COR-L47 (cell line): Measurements from ENCODE around the gene RCE1.

Experiments used
- DNase-seq: peaks from one replicate; lab custom pipeline; 2025; lab: John Stamatoyannopoulos, UW

The RCE1 gene

GRCh38 chr11:66857234-66857926 is 14.1 kb downstream of the RCE1 start:
- no peak for DNase-seq

GRCh38 chr11:66857927-66858185 is 14.6 kb downstream of the RCE1 start:
- DNase-seq: no peak

- DNase-seq: no peak
Observed at GRCh38 chr11:66858186-66858938, 15.1 kb downstream of the RCE1 start.

- DNase-seq: no peak
Observed at GRCh38 chr11:66858939-66859685, 15.9 kb downstream of the RCE1 start.

GRCh38 chr11:66859686-66860448 is 16.6 kb downstream of the RCE1 start:
- DNase-seq: no peak

GRCh38 chr11:66860449-66860831 is 17.2 kb downstream of the RCE1 start:
- DNase-seq: no peak

- DNase-seq: no peak
Observed at GRCh38 chr11:66861038-66861773, 18.0 kb downstream of the RCE1 start.

GRCh38 chr11:66861774-66862558 is 18.7 kb downstream of the RCE1 start:
- DNase-seq: no peak

- no peak for DNase-seq
Observed at GRCh38 chr11:66862559-66863037, 19.4 kb downstream of the RCE1 start.

- no peak for DNase-seq
Observed at GRCh38 chr11:66863428-66864125, 20.3 kb downstream of the RCE1 start.

- no peak for DNase-seq
Observed at GRCh38 chr11:66864172-66864901, 21.1 kb downstream of the RCE1 start.

GRCh38 chr11:66864924-66865697 is 21.9 kb downstream of the RCE1 start:
- no peak for DNase-seq

GRCh38 chr11:66866007-66866406 is 22.8 kb downstream of the RCE1 start:
- DNase-seq: no peak

GRCh38 chr11:66866511-66866986 is 23.3 kb downstream of the RCE1 start:
- no peak for DNase-seq

GRCh38 chr11:66867425-66868040 is 24.3 kb downstream of the RCE1 start:
- no peak for DNase-seq

- no peak for DNase-seq
Observed at GRCh38 chr11:66868082-66868725, 25.0 kb downstream of the RCE1 start.

- no peak for DNase-seq
Observed at GRCh38 chr11:66868726-66869566, 25.7 kb downstream of the RCE1 start.
